SIG-M5 treated with dmso at 0.1 percent for 504 hours (cell line): ENCODE measurements around the gene RALGAPA2.

Experiments
- DNase-seq: peaks from one replicate; lab custom pipeline; 2025; ENCODE audit not compliant: unreplicated experiment; lab: John Stamatoyannopoulos, UW

The RALGAPA2 gene

GRCh38 chr20:20729563-20729962 is 17.1 kb upstream of the RALGAPA2 start:
- no peak for DNase-seq

- DNase-seq: no peak
These were observed 9.0 kb upstream of the RALGAPA2 start for GRCh38 chr20:20721489-20721888.

GRCh38 chr20:20720158-20720557 is 7.7 kb upstream of the RALGAPA2 start:
- DNase-seq: no peak

- DNase-seq: no peak
These were observed 7.0 kb upstream of the RALGAPA2 start for GRCh38 chr20:20719411-20719810.

GRCh38 chr20:20713244-20713765 is 861 bp upstream of the RALGAPA2 start:
- DNase-seq: peak; percentile 36

GRCh38 chr20:20712004-20712473 is 405 bp downstream of the RALGAPA2 start:
- no peak for DNase-seq

GRCh38 chr20:20711413-20711812 is 1.0 kb downstream of the RALGAPA2 start:
- DNase-seq: peak; percentile 22

GRCh38 chr20:20710443-20711315 is 1.8 kb downstream of the RALGAPA2 start:
- peak; percentile 53 for DNase-seq

GRCh38 chr20:20709887-20710286 is 2.6 kb downstream of the RALGAPA2 start:
- DNase-seq: no peak

GRCh38 chr20:20706285-20706684 is 6.2 kb downstream of the RALGAPA2 start:
- DNase-seq: no peak

- DNase-seq: no peak
These were observed 9.9 kb downstream of the RALGAPA2 start for GRCh38 chr20:20702330-20703245.

- no peak for DNase-seq
These were observed 12.5 kb downstream of the RALGAPA2 start for GRCh38 chr20:20699917-20700316.

- no peak for DNase-seq
These were observed 13.3 kb downstream of the RALGAPA2 start for GRCh38 chr20:20699144-20699543.

GRCh38 chr20:20697325-20697845 is 15.1 kb downstream of the RALGAPA2 start:
- no peak for DNase-seq

- DNase-seq: no peak
These were observed 17.1 kb downstream of the RALGAPA2 start for GRCh38 chr20:20695250-20695816.

GRCh38 chr20:20694591-20694990 is 17.9 kb downstream of the RALGAPA2 start:
- DNase-seq: no peak

- no peak for DNase-seq
These were observed 19.9 kb downstream of the RALGAPA2 start for GRCh38 chr20:20692587-20692986.

- DNase-seq: no peak
These were observed 20.8 kb downstream of the RALGAPA2 start for GRCh38 chr20:20691477-20692235.

- peak; percentile 94 for DNase-seq
These were observed 21.6 kb downstream of the RALGAPA2 start for GRCh38 chr20:20690676-20691476.
